HG02852 (cell line): ENCODE results near the gene MELK.
A peak's percentile ranks its signal among the peaks of the same experiment; 100 is the strongest.

ENCODE experiments used
- ATAC-seq: cut with Tn5 transposase; IDR thresholded peaks from one replicate; pipeline ENCODE4 v1.9.1; 2021; ENCODE audit warnings: mild to moderate bottlenecking, moderate library complexity; ENCODE audit not compliant: unreplicated experiment

The MELK gene

GRCh38 chr9:36665921-36666431 lies 93.3 kb downstream of the MELK start:
- peak; percentile 67 for ATAC-seq

- no peak for ATAC-seq
Measured at GRCh38 chr9:36671561-36671960, 98.9 kb downstream of the MELK start.

GRCh38 chr9:36676091-36676490 lies 103.4 kb downstream of the MELK start:
- no peak for ATAC-seq

GRCh38 chr9:36676778-36677485 lies 104.2 kb downstream of the MELK start:
- no peak for ATAC-seq

GRCh38 chr9:36677611-36678010 lies 104.9 kb downstream of the MELK start:
- ATAC-seq = no peak

GRCh38 chr9:36679710-36680109 lies 107.0 kb downstream of the MELK start:
- ATAC-seq = no peak

GRCh38 chr9:36686471-36686870 lies 113.8 kb downstream of the MELK start:
- ATAC-seq = no peak

- ATAC-seq = no peak
Measured at GRCh38 chr9:36690412-36691168, 117.9 kb downstream of the MELK start.

GRCh38 chr9:36691671-36692070 lies 119.0 kb downstream of the MELK start:
- no peak for ATAC-seq

GRCh38 chr9:36698984-36699383 lies 126.3 kb downstream of the MELK start:
- no peak for ATAC-seq

GRCh38 chr9:36704148-36704547 lies 131.5 kb downstream of the MELK start:
- no peak for ATAC-seq

- ATAC-seq = no peak
Measured at GRCh38 chr9:36713515-36714490, 141.1 kb downstream of the MELK start.

- ATAC-seq = no peak
Measured at GRCh38 chr9:36716496-36716895, 143.8 kb downstream of the MELK start.

GRCh38 chr9:36717276-36717675 lies 144.6 kb downstream of the MELK start:
- ATAC-seq = no peak

- no peak for ATAC-seq
Measured at GRCh38 chr9:36718612-36719011, 145.9 kb downstream of the MELK start.

- ATAC-seq = no peak
Measured at GRCh38 chr9:36720043-36720442, 147.3 kb downstream of the MELK start.

- no peak for ATAC-seq
Measured at GRCh38 chr9:36721846-36722588, 149.3 kb downstream of the MELK start.

- no peak for ATAC-seq
Measured at GRCh38 chr9:36725777-36726356, 153.2 kb downstream of the MELK start.
